Loucy (cell line): ENCODE data around the gene ASIC5.

Experiments
- CTCF ChIP-seq: fragments of 200-600 bp; sonication (generic); conservative IDR thresholded peaks from 2 replicates; pipeline ENCODE4 v1.5.1; 2014; ENCODE audit warnings: mild to moderate bottlenecking, antibody characterized with exemption, low read length
- EZH2phosphoT487 ChIP-seq: fragments of 200-600 bp; IDR thresholded peaks from 2 replicates; pipeline ENCODE4 v1.6.1; 2018; ENCODE audit warnings: antibody characterized with exemption, mild to moderate bottlenecking, moderate library complexity, borderline replicate concordance

DNA sequence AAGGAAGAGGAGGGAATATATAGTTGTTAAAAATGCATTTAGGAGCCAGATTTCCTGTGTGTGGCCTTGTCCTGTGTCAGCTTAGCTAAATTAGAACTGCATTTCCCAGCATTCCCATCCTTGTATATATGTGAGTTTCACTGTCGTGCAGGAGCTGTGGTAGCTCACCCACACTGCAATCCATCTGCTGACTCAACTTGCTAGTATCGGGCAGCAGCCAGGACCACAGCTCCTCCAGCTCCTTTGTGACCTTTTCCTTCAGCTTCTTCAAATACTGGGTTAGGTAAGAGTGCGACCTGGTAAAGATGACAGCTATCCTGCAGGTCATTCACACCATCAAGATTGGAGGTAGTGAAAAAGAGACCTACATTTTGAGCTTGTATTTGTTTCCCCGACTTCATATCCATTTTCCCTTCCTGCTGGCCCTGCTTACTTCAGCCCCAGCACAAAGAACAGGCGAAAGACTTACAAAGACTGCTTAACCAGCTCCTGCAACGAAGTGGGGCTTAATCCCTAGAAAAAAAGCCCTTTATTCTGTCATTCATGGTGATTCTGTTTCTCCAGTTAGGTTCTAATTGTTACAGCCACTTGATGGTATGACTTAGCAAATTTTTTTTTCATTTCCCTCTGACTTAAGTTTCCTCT lies 11.4 kb downstream of the ASIC5 start:
- TF ChIP-seq CTCF (no peak), EZH2phosphoT487 (no peak)
